ENCODE measurements around the gene SHISA6. TPM values are rescaled to one million over a fixed set of nuclear protein-coding genes. Genes with fewer than 3 reads are reported as not detected.

The SHISA6 gene
- total RNA-seq, 1 experiment from 2014 or later: not detected

DNA sequence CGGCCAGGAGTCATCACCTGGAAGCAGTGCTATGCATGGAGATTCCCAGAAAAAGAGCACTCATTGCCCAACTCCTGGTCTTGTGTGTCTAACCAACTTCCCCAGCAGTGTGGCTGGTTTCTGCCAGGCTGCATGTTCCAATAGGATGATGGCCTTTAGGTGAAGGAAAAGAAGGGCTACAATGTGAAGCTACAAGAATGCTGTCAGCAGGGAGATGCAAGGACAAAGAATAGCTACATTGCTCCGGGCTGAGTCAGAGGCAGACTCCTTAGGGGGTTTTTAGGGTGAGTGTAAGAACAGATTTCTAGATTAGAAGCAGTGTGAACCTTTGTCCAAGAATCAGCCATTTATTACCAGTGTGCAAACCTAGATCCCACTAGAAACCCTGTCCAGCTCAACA is 294.2 kb downstream of the SHISA6 start:
- POLR2A ChIA-PET: no interaction called here
- CTCF ChIA-PET: no interaction called here
- TF ChIP-seq POLR2AphosphoS5 (IDR thresholded peaks at IDR 0.05; ENCODE audit: low read depth, low read length) (no peak), REST (IDR thresholded peaks at IDR 0.05; ENCODE audit: insufficient read depth in 1 of 2, low read depth in 2 of 2, low read length in 1 of 2) (no peak), TCF7L2 (IDR thresholded peaks at IDR 0.05; ENCODE audit: low read depth, low read length) (no peak), SIN3A (IDR thresholded peaks at IDR 0.05; ENCODE audit: borderline replicate concordance, insufficient read depth, low read depth, low read length) (no peak)
- TF ChIP-seq, protein P1, sequence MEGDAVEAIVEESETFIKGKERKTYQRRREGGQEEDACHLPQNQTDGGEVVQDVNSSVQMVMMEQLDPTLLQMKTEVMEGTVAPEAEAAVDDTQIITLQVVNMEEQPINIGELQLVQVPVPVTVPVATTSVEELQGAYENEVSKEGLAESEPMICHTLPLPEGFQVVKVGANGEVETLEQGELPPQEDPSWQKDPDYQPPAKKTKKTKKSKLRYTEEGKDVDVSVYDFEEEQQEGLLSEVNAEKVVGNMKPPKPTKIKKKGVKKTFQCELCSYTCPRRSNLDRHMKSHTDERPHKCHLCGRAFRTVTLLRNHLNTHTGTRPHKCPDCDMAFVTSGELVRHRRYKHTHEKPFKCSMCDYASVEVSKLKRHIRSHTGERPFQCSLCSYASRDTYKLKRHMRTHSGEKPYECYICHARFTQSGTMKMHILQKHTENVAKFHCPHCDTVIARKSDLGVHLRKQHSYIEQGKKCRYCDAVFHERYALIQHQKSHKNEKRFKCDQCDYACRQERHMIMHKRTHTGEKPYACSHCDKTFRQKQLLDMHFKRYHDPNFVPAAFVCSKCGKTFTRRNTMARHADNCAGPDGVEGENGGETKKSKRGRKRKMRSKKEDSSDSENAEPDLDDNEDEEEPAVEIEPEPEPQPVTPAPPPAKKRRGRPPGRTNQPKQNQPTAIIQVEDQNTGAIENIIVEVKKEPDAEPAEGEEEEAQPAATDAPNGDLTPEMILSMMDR (IDR thresholded peaks at IDR 0.05): no peak

GRCh38 chr17:11538366-11538765 is 297.4 kb downstream of the SHISA6 start:
- no peaks in the 10 kb centered on the region for H3K36me3 ChIP-seq (ENCODE audit: control insufficient read depth, insufficient read depth, low read length)
- in situ Hi-C loops (cut with HindIII; ENCODE audit: low pct_unique_long_range_greater_than_20kb, low sequenced_read_pairs) (no loop called here), intact Hi-C loops (cut with micrococcal nuclease; ENCODE audit: unreplicated experiment) (no loop called here)
- no peaks in the 10 kb centered on the region for H3K9me3 ChIP-seq (ENCODE audit: control insufficient read depth, insufficient read depth, low read depth, low read length)
- ChIA-PET CTCF (no interaction called here), POLR2A (no interaction called here)
- no peak for TF ChIP-seq SIN3A (IDR thresholded peaks at IDR 0.05; ENCODE audit: borderline replicate concordance, insufficient read depth, low read depth, low read length)
- no peak for TF ChIP-seq POLR2AphosphoS5 (IDR thresholded peaks at IDR 0.05; ENCODE audit: low read depth, low read length)
- H3K4me1 ChIP-seq (ENCODE audit: control insufficient read depth, insufficient read depth, low read length): no peaks in the 10 kb centered on the region
- H3K4me3 ChIP-seq (ENCODE audit: low read depth in 2 of 2, low read length in 2 of 2): no peak overlapping the region
- DNase-seq (ENCODE audit: low read depth, low spot score) (no peak), ATAC-seq (no peak)
- BruUV-seq (replicated peaks): no TSS peak
- no peak overlapping the region for H3K27ac ChIP-seq (ENCODE audit: low read length)
- H3K27me3 ChIP-seq (ENCODE audit: control insufficient read depth, insufficient read depth, low read length): no peaks in the 10 kb centered on the region

More for the DNA sequence above, 294.2 kb downstream of the SHISA6 start:
- in situ Hi-C loops (cut with HindIII; ENCODE audit: low pct_unique_long_range_greater_than_20kb, low sequenced_read_pairs) (no loop called here), intact Hi-C loops (cut with micrococcal nuclease; ENCODE audit: unreplicated experiment) (no loop called here)
- Histone ChIP-seq H3K27me3 (ENCODE audit: control insufficient read depth, insufficient read depth, low read length) (no peaks in the 10 kb centered on the region), H3K36me3 (ENCODE audit: control insufficient read depth, insufficient read depth, low read length) (no peaks in the 10 kb centered on the region), H3K9me3 (ENCODE audit: control insufficient read depth, insufficient read depth, low read depth, low read length) (no peaks in the 10 kb centered on the region), H3K4me1 (ENCODE audit: control insufficient read depth, insufficient read depth, low read length) (no peaks in the 10 kb centered on the region), H3K27ac (ENCODE audit: low read length) (no peak overlapping the region), H3K4me3 (ENCODE audit: low read depth in 2 of 2, low read length in 2 of 2) (no peak overlapping the region)
- DNase-seq (ENCODE audit: low read depth, low spot score): no peak
- ATAC-seq: no peak
- BruUV-seq (replicated peaks): no TSS peak

DNA sequence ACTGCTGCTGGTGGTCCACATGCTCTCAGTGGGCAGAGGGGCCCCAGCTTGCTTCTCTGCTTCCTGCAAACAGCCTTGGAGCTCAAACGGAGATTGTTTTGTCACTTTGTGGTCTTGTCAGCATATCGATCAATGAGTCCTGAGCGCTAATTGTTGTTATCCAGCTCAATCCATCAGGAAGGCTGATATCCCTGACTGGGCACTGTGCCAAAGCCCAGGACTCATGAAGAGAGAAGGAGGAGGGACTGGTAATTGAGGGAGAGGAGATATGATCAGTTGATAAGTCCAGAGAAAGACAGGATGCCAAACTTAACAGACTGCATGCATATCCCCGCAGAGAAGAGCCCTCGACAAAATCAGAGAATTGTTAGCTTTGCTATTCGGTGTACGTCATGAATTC is 298.6 kb downstream of the SHISA6 start:
- Histone ChIP-seq H3K27me3 (ENCODE audit: control insufficient read depth, insufficient read depth, low read length) (no peaks in the 10 kb centered on the region), H3K4me1 (ENCODE audit: control insufficient read depth, insufficient read depth, low read length) (no peaks in the 10 kb centered on the region), H3K27ac (ENCODE audit: low read length) (no peak overlapping the region), H3K36me3 (ENCODE audit: control insufficient read depth, insufficient read depth, low read length) (no peaks in the 10 kb centered on the region), H3K9me3 (ENCODE audit: control insufficient read depth, insufficient read depth, low read depth, low read length) (no peaks in the 10 kb centered on the region), H3K4me3 (ENCODE audit: low read depth in 2 of 2, low read length in 2 of 2) (no peak overlapping the region)
- CTCF ChIA-PET: no interaction called here
- POLR2A ChIA-PET: no interaction called here
- ATAC-seq (no peak), DNase-seq (ENCODE audit: low read depth, low spot score) (no peak)
- in situ Hi-C loops (cut with HindIII; ENCODE audit: low pct_unique_long_range_greater_than_20kb, low sequenced_read_pairs) (no loop called here), intact Hi-C loops (cut with micrococcal nuclease; ENCODE audit: unreplicated experiment) (no loop called here)
- TF ChIP-seq POLR2AphosphoS5 (IDR thresholded peaks at IDR 0.05; ENCODE audit: low read depth, low read length) (no peak), TCF7L2 (IDR thresholded peaks at IDR 0.05; ENCODE audit: low read depth, low read length) (no peak)
- BruUV-seq (replicated peaks): no TSS peak

All from Panc1 (cell line).